ENCODE measurements around the gene RAB21.

Gene RAB21

GRCh38 chr12:71754461-71755145 is at the start of gene RAB21:
Gene RAB21 (plus strand): TSS chr12:71754863. CDS start chr12:71755130, 267 bp downstream.
- DNase-seq: peak; percentile 98

- DNase-seq: no peak
Observed at GRCh38 chr12:71704920-71705319, 49.7 kb upstream of the RAB21 start.

- no peak for DNase-seq
Observed at GRCh38 chr12:71708658-71709057, 46.0 kb upstream of the RAB21 start.

GRCh38 chr12:71710276-71711125 is 44.2 kb upstream of the RAB21 start:
- DNase-seq: no peak

- no peak for DNase-seq
Observed at GRCh38 chr12:71718611-71719010, 36.1 kb upstream of the RAB21 start.

- DNase-seq: no peak
Observed at GRCh38 chr12:71719647-71720370, 34.9 kb upstream of the RAB21 start.

GRCh38 chr12:71721783-71722505 is 32.7 kb upstream of the RAB21 start:
- no peak for DNase-seq

GRCh38 chr12:71725011-71725410 is 29.7 kb upstream of the RAB21 start:
- no peak for DNase-seq

- DNase-seq: no peak
Observed at GRCh38 chr12:71726548-71726947, 28.1 kb upstream of the RAB21 start.

GRCh38 chr12:71727958-71728357 is 26.7 kb upstream of the RAB21 start:
- DNase-seq: no peak

GRCh38 chr12:71730936-71731335 is 23.7 kb upstream of the RAB21 start:
- DNase-seq: no peak

GRCh38 chr12:71731439-71732356 is 23.0 kb upstream of the RAB21 start:
- no peak for DNase-seq

GRCh38 chr12:71732357-71732712 is 22.3 kb upstream of the RAB21 start:
- DNase-seq: no peak

- no peak for DNase-seq
Observed at GRCh38 chr12:71737197-71737596, 17.5 kb upstream of the RAB21 start.

GRCh38 chr12:71742998-71743397 is 11.7 kb upstream of the RAB21 start:
- no peak for DNase-seq

- DNase-seq: no peak
Observed at GRCh38 chr12:71744522-71745300, 10.0 kb upstream of the RAB21 start.

- DNase-seq: peak; percentile 46 to 52
Observed at GRCh38 chr12:71746974-71747611, 7.6 kb upstream of the RAB21 start.

- no peak for DNase-seq
Observed at GRCh38 chr12:71748081-71748850, 6.4 kb upstream of the RAB21 start.

GRCh38 chr12:71749666-71750065 is 5.0 kb upstream of the RAB21 start:
- no peak for DNase-seq

GRCh38 chr12:71752891-71753290 is 1.8 kb upstream of the RAB21 start:
- DNase-seq: no peak

Measured in activated T-cell treated with anti-CD3 and anti-CD28 coated beads, Interleukin-2, amount 50 U/mL, for 48 hours (primary cell).